GM21367 (cell line): Measurements from ENCODE around the gene UBE2L3.
"Not testable (repeated sequence)": the region's sequence is repeated elsewhere in the genome, so short reads cannot be mapped to it uniquely, and the experiment has no call there.

Source experiments
- ATAC-seq: cut with Tn5 transposase; IDR thresholded peaks from one replicate; pipeline ENCODE4 v1.9.1; 2021; ENCODE audit not compliant: unreplicated experiment

Gene UBE2L3

GRCh38 chr22:21570398-21570797, 2.9 kb downstream of the UBE2L3 start:
- ATAC-seq: no peak

DNA sequence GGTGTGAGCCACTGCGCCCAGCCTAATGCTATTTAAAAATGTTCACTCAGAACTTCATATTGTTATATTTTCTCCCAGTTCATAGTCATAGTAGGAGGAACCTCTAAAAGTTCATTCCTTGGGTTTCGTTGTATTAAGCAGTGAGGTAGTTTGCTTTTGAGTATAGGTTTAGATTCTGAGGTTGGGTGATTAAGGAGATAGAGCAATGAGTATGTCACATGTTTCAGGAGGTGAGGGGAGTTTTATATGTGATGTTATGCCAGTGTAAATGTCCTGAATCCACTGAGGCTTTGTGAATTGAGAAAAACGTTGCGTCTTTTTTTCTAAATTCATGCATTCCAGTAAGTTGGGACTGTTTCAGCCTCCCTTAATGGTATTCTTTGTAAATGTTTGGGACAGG, 4.2 kb downstream of the UBE2L3 start:
- no peak for ATAC-seq

DNA sequence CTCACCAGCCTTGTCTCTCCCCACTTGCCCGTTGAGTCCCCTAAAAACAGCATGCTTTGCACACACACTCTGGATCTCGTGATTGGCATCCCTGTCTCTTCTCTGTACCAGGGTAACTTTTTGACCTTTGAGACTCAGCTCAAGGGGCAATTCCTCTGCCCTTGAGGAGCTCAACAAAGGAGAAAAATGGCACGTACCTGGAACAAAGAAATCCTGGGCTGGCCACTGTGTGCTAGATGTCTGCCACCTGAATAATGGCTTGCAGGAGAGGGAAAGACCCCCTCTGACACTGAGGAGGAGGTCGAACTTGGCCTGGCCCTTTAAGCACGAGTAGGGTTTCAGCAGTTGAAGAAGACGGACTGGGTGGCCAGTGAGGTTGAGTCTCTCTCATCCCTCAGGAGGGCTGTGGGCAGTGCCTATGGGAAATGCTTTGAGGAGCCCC, 5.8 kb downstream of the UBE2L3 start:
- ATAC-seq: no peak

- no peak for ATAC-seq
These were observed 6.4 kb downstream of the UBE2L3 start for GRCh38 chr22:21573750-21574494.

- no peak for ATAC-seq
These were observed 11.9 kb downstream of the UBE2L3 start for GRCh38 chr22:21579474-21579851.

DNA sequence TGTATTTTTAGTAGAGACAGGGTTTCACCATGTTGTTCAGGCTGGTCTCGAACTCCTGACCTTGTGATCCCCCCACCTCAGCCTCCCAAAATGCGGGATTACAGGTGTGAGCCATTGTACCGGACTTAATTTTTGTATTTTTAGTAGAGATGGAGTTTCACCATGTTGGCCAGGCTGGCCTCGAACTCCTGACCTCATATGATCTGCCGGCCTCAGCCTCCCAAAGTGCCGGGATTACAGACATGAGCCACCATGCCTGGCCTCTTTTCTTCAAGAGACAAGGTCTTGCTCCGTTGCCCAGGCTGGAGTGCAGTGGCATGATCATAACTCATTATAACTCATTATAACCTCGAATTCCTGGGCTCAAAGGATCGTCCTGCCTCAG, 13.1 kb downstream of the UBE2L3 start:
- not testable (repeated sequence) for ATAC-seq

- not testable (repeated sequence) for ATAC-seq
These were observed 13.6 kb downstream of the UBE2L3 start for GRCh38 chr22:21581009-21581713.

- no peak for ATAC-seq
These were observed 15.6 kb downstream of the UBE2L3 start for GRCh38 chr22:21582801-21583740.

DNA sequence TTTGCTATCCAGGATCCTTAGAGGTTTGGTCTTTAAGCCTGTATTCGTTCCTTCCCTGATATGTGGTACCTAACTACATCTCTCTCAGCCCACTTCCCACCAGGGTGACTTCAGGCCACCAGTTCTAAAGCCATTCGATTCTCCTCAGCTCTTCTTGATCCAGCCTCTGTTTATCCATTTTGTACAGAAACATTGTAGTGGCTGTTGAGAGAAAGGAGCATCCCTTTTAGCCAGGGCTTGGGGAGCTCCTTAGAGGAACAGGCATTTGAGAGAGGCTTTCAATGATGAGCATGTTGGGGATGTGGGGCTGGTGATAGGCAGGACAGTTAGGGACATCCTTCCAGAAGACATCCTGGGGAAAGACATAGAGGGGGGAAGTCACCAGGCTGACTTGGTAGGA, 17.9 kb downstream of the UBE2L3 start:
- ATAC-seq: no peak

DNA sequence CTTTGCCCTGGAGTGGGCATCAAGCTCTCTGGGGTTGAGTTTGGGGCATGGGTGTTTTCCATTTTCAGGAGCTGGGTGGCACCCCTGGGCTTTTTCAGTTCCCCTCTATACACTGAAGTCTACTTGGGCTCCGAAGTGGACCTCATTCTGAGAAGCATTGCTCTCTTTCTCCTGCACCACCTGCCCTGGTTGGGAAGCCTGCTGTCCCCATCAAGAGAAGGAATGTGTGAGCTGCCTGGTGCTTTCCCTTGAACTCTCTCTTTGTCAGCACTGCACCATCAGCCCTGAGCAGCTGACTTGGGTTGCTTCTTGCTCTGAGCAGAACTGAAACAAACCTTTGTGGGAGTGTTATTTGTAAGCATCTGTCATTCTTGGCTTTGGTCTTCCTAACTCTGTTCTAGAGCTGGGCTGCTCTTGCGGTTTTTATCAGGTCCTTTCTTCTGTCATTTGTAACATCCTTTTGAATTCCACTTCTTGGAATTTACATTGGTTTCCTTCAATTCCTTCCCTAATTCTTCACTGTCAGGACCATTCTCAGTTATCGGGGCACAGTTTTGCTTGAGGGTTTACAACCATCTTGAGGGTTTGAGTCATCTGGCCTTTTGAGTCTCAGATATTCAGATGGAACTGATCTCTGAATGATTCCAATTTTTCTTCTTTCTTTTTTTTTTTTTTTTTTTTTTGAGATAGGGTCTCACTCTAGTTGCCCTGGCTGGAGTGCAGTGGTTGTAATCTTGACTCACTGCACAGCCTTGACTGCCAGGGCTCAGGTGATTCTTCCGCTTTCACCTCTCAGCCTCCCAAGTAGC, 20.5 kb downstream of the UBE2L3 start:
- ATAC-seq: peak; percentile 69

GRCh38 chr22:21589396-21589795, 21.9 kb downstream of the UBE2L3 start:
- ATAC-seq: no peak

DNA sequence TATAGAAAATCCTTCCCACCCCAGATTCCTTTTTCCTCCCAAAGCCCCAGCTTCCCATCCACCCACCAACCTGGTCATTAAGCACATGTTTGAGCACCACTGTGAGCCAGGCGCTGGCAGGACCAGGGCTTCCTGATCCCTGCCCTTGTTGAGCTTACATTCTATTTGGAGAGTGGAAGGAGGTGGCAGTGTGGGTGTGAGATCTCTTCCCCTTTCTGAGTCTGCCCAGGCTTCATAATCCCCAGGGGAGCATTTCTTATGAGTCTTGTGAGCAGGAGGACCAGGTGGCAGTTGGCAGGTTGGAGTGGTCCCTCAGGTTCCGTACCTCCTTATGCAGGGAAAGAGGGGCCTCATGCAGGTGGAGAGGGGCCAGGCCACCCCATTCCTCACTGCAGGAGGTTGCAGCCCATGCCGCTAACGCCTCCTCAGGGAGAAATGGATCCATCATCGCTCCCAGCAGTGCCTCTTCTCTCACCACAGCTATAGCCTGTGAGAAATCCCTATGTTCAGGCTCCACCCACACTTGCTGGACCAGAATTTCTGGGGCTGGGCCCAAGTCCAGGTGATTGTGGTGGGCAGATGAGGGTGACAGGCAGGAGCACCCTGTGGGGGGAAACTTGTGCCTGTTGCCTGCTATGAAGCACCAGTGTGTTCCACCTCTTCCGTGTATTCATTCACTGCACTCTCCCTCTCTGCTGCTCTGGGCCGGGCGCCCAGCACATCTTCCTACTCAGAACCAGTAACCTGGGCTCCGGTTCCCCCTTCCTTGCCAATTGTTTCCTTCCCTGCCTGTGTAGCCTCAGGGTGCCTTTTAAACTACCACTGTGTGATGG, 23.5 kb downstream of the UBE2L3 start:
- no peak for ATAC-seq

DNA sequence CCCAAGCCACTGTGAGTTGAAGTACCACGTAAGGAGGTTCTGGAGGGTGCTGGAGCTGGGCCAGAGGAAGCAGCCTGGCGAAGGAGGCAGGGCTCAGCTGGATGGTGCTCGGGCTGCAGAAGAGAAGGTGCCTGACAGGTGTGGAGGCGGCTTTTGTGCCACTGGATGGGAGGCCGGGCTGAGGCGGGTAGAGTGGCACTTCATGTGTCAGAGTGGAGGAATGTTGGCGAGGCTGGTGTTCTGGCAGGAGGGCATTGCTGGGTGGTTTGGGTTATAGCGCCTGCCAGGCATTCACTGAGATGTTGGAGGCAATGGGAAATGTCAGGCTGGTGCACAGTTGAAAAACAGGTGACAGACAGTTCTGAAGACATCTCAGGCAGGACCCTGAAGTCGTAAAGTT, 24.2 kb downstream of the UBE2L3 start:
- ATAC-seq: no peak

DNA sequence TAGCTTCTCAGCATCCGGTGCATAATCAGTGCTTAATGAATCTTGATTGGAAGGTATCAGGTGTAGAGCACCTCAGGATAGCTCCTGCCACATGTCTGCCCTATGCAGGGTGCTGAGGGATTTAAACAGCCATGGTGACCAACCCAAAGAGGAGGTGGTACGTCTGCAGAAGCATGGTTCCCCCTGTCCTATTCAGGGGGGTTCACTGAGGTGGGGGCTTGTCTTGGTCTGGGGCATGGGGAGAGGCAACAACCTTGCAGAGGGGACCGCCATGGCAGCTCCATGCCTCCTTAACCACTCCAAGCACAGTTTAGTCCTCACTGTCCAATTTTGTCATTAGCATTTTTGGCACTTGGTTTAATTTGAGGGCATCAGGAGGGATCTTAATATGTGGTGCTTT, 24.9 kb downstream of the UBE2L3 start:
- ATAC-seq: no peak

DNA sequence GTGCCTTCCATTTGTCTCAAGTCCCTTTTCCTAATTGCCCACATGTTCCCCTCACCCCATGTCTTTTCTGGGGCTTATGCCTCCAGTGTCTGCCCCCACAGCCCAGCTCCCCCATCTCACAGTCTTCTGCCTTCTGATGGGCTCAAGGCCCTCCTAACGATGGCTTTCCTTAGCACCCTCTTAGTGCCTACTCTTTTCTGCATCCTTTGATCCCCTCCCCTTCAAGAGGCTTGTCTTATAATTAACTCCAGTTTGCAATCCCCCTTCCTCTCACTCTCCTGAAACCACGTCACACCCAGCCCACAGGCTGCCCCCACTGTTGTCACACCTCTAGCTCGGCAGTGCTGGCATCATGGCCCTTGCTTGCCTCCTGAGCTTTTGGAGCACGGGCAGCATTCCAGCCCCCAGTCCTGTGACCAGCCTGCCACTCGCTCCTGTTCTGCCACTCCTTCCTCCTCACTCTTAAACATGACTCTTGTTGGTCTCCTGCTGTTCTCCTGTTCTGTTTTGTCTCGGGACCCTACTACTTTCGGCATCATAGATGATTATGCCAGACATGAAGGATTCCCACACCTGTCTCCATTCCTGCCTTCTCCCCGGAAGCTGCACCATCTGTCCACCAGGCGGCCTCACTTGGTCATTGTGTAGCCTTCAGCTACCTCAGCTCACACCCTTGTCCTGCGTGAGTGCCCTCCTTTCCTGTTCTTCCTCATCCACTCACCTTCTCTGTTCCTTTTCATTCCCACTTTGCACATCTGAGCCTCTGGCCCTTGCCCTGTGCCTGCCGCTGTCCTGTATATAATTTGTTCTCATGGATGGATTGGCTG, 26.1 kb downstream of the UBE2L3 start:
- ATAC-seq: no peak

- ATAC-seq: no peak
These were observed 27.4 kb downstream of the UBE2L3 start for GRCh38 chr22:21594865-21595452.

GRCh38 chr22:21596356-21597135, 29.0 kb downstream of the UBE2L3 start:
- ATAC-seq: not testable (repeated sequence)

- ATAC-seq: no peak
These were observed 30.8 kb downstream of the UBE2L3 start for GRCh38 chr22:21598302-21598701.
